Erythroblast (primary cell): Measurements from ENCODE around the gene SIK2.

Experiments
- GATA1 ChIP-seq: IDR thresholded peaks from 2 replicates; pipeline ENCODE4 v1.6.1; 2011; ENCODE audit warnings: low read depth, mild to moderate bottlenecking, control low read depth, low read length, moderate library complexity
- POLR2A ChIP-seq: IDR thresholded peaks from 2 replicates; pipeline ENCODE4 v1.6.1; 2011; ENCODE audit warnings: mild to moderate bottlenecking, low read length

DNA sequence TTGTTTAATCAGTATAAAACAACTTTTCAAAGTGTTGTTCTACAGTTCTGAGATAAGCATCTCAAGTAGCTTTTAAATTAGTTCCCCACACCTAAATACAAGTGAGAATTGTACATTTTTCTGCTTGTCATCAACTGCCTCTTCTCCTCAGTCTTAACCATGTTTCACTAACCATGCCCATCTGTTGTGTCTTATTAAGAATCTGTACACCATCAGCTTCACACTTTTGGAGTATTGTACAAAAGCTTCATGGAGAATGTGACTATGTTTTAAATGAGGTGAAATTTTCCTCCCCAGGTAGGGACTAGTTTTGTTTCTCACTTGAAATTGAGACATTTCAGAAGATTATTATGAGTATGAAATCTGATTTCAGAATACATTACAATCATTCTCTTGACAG lies 52.4 kb downstream of the SIK2 start:
- no peak for TF ChIP-seq POLR2A
- no peak for TF ChIP-seq GATA1
